ENCODE data around the gene KRT77.

GRCh38 chr12:52685406-52685890 lies 17.9 kb downstream of the KRT77 start:
- TF ChIP-seq POLR2A (IDR thresholded peaks at IDR 0.05; ENCODE audit: low read depth, low read length) (no peak), POLR2AphosphoS5 (IDR thresholded peaks at IDR 0.05; ENCODE audit: low read depth, low read length) (no peak)

Data from GM12892 (cell line).